Head of caudate nucleus (tissue), 42 donors: ENCODE results near the gene AFAP1.
A peak's percentile ranks its signal among the peaks of the same experiment; 100 is the strongest.

Experiments used
- DNase-seq, 42 donors: peaks; one replicate each; pipeline versions ENCODE4 v3.0.0 to v3.0.0-alpha.2; 2020 to 2021; ENCODE audit warnings: mixed read lengths in 7 of 42
- intact Hi-C: fragments of 100-400 bp; cut with DNase I; formaldehyde crosslinking; loops from one replicate; pipeline ENCODE4 v1.15.0; 2022

AFAP1 gene

DNA sequence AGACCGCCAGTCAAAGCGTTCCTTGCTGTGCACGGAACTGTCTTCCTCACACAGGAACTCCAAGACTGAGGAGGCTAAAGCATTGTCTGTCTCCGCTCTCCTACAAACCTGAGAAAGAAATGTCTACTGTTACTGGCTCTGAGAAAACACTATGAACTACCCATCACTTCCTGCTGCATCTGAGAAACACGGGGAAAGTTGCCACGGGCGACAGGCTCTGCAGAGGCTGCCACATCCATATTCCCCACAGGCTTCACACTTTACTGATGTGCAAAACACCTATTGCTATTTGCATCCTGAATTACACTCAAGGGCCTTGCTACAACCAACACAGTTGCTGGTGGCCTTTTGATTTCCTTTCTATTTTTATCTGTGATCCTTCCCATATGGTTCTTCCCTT is 59.0 kb downstream of the AFAP1 start:
- peak in 1 of 42 donors; percentile 43 for DNase-seq
- intact Hi-C loops: no loop called here

GRCh38 chr4:7879127-7879526 is 60.5 kb downstream of the AFAP1 start:
- DNase-seq: no peak
- intact Hi-C loops: no loop called here

DNA sequence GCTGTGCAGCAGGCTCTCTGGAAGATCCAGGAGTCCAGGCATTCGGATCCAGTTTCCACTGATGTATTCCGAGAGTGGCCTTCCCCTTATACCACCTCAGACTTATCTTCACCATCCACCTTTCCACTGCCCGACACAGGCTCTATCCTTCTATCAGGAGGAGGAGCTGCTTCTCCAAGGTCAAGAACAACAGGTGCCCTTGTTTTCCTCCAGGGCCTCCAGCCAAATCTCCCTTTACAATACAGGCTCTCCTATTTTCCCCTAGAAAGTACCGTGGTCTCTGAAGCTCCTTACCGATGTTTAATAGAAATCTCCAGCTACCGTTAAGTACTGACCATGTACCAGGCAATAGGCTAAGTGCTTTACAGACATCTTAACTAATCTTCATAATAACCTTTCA is 61.3 kb downstream of the AFAP1 start:
- intact Hi-C loops: no loop called here
- no peak for DNase-seq

GRCh38 chr4:7877176-7877575 is 62.5 kb downstream of the AFAP1 start:
- DNase-seq: no peak
- intact Hi-C loops: no loop called here

DNA sequence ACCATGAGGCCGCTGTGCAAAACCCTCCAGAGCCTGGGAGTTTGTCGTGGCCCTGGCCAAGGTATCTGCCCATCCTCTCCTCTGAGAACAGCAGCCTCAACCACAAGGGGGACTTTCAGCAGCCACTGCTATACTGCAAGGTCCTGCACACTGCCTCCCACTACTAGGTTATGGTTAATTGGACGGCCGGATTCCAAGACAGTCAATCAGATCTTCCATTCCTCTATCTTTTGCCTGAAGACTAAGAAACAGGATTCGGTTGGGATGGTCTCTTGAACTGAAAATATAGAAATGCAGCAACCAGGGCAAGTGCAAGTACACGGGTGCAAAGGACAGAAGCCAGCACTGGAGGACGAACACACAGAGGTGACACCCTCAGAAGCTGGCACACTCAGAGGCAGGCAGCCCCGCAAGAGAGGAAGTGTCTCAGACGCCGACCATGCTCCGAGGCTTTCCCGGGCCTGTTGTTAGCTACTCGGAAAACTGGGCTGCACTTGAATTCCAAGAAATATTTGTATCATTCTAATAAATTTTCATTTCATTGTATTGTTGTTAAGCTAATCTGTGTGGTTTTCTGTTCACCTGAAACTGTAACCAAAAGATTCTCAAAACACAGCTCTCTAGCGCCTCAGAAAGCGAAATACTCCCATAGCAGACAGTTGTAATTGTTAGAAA is 63.3 kb downstream of the AFAP1 start:
- no peak for DNase-seq
- intact Hi-C loops: no loop called here

- intact Hi-C loops: no loop called here
These were observed 64.8 kb downstream of the AFAP1 start for GRCh38 chr4:7874838-7875237.

DNA sequence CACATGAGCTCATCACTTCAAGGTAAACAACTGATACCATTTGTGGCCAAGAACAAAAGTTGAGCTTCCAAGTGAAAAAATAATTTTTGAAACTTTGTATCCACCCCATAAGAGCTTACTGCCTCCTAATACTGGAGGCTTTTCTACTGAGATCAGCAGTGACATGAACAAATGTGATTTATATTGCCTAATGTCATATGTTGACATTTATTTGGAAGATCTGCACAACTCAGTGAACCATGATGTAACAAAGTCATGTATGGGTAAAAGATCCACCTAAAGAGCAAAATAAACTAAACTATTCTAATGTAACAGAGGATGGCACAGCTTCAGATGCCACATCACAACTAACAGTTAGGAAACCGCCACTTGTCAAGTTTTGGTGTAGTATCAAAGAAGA is 65.8 kb downstream of the AFAP1 start:
- intact Hi-C loops: no loop called here

More at GRCh38 chr4:7874838-7875237, 64.8 kb downstream of the AFAP1 start:
- DNase-seq: no peak

DNA sequence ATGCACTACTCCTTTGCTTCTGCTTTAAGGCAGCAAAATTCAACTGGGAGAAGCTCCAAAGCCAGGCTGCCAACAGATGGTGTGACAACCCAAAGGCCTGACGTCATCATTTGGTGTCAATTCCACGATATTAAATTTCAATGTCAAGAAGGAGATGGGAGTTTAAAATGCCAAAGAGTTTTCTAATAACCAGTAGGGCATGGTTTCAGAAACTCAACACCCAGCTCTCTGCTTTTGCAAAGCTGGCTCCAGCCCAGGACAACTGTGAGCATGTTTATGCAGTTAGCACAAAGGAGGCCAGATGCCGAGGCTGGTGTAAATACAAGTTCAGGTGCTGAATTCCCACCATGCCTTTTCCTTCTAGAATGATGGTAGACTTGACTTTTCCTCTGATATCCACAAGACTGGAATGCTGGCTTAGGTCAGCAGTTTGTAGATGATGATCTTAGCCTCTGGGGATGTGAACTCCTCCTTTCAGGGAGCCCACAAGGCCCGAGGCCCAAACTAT is 67.3 kb downstream of the AFAP1 start:
- DNase-seq: peak in 6 of 42 donors; percentile 24 to 61 (median 36)
- intact Hi-C loops: no loop called here

More for the DNA sequence above, 65.8 kb downstream of the AFAP1 start:
- no peak for DNase-seq

DNA sequence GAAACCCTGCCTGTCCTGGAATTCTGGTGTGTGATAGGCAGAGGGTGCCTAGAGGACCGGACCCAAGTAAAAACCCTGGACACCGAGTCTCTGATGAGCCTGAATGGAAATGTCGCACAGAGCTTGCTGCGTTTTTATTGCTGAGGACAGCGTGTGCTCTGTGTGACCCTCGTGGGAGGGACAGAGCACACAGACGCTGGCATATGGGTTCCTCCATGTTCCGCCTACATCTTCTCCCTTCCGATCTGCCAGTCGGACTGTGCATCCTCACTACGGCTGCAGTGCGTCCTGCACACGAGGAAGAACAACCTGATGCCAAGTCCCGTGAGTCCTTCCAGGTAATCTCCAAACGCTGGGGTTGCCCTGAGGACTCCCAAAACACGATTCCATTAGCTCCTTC is 68.3 kb downstream of the AFAP1 start:
- DNase-seq: no peak
- intact Hi-C loops: no loop called here

DNA sequence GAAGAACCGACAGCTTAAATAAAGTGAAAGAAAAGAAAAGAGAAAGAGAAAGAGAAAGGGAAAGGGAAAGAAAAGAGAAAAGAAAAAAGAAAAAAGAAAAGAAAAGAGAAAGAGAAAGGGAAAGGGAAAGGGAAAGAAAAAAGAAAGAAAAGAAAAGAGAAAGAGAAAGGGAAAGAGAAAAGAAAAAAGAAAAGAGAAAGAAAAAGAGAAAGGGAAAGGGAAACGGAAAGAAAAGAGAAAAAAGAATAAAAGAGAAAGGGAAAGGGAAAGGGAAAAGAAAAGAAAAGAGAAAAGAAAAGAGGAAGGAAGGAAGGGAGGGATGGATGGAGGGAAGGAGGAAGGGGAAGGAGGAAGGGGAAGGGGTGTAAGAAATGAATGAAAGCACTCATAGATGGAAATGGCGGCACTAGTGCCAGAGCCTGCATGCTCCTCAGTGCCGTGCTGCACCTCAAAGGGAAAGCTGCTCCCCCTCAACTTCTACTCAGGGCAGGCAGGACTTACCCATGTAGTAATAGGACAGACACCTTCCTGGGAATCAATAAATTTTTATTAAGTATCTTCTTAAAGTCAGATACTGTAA is 70.7 kb downstream of the AFAP1 start:
- intact Hi-C loops: no loop called here

DNA sequence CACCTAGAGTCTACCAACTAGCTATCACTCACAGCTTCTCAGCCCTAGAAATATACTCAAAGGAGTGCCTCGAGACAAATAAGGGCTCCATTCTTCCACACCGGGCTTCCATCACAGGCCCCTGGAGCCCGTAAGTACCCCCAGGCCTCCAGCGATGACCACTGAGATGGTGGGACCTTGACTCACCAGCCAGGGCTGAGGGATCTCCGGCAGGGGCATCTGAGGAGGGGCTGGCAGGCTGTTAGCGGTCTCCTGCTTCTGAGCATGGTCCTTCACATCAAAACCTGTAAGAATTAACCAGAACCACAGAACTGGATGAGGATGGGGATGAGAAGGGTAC is 71.3 kb downstream of the AFAP1 start:
- intact Hi-C loops: no loop called here

More for the DNA sequence above, 70.7 kb downstream of the AFAP1 start:
- no peak for DNase-seq

DNA sequence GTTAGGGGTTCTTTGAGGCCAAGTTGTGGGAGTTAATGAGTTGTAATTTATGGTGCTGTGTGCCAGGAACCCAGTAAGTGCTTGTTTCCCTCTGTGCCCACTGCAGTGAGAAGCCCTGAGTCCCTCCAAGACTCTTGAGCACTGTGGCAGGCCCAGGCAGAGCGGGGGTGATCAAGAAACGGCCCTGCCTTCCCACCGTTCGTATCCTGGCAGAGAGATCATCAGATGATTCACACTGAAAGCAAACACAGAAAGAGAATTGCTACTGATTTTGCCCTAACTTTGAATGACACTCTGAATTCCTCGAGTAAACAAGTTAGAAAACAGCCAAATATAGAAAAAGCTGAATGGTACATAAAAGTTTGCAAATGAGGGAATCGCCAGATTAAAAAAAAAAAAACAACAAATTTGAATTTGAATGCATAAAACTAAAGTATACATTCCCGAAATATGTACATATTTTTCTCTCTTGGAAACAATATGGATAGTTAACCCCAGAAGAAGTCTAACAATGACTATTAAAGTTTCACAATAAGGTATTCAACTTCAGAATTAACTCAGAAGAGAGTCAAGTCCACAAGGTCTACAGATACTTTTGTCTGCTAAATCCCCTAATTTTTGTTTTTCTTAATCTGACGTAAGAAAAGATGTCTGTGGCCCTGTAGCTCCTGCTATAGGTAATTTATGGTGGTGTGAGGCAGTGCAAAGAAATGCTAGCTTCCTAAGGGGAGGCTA is 71.8 kb downstream of the AFAP1 start:
- DNase-seq: no peak
- intact Hi-C loops: no loop called here

More for the DNA sequence above, 71.3 kb downstream of the AFAP1 start:
- no peak for DNase-seq

DNA sequence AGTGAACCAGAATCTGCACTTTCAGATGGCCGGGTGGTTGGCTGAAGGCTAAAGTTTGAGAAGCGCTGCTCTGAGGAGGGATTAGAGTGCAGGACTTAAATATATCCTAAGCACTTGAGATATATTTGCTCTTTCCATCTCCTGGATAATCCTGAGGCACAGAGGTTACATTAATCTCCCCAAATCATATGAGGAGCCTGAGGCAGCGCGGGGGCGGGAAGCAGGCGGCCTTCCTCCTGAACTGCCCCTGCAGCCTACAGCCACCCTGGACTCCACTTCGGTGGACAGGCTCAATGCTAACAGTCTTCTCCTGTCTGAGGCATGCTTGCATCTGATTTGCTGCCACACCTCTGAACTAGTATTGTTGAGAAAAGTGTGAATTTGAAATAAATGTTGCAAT is 72.5 kb downstream of the AFAP1 start:
- DNase-seq: no peak

GRCh38 chr4:7865533-7865932 is 74.1 kb downstream of the AFAP1 start:
- DNase-seq: no peak
- intact Hi-C loops: no loop called here

More for the DNA sequence above, 72.5 kb downstream of the AFAP1 start:
- intact Hi-C loops: no loop called here

DNA sequence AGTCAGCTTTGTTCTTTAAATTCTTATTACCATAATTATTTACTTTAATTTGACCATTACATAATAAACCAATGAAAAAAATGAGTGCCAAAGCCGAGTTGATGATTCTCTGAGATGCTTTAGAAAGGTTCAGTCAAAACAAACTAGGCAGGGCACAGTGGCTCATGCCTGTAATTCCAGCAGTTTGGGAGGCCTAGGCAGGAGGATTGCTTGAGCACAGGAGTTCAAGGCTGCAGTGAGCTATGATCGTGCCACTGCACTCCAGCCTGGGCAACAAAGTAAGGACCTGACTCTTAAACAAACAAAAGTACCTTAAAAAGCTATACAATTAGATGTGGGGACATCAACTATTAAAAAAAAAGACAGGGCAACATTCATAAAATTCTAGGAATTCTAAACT is 75.0 kb downstream of the AFAP1 start:
- intact Hi-C loops: no loop called here
- DNase-seq: no peak

DNA sequence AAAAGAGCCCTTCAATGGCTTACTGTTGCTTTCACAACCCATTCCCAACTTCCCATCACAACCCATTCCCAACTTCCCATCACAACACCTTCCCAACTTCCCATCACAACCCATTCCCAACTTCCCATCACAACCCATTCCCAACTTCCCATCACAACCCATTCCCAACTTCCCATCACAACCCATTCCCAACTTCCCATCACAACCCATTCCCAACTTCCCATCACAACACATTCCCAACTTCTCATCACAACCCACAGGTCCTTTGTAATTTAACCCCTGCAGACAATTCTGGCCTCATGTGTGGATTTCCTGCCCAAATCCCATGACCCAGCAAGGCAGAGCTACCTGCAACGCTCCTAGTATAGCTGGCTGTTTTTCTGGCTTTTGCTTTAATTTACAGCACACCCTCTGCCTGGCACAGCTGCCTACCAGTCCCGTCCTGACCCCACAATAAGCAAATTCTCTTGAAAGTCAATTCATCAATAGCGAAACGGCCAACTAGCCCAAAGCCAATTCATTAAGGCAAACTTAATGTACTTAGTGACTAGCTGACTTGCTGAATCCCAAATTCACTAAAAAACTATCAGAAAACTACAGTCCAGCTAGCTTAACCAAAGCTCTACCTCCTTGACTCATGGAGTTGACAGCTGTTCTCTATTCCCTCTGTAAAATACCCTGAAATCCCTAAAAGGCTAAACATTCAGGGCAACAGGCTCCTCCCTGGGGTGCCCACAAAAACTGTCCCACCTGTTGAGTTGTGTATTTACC is 75.6 kb downstream of the AFAP1 start:
- intact Hi-C loops: no loop called here
- DNase-seq: no peak

DNA sequence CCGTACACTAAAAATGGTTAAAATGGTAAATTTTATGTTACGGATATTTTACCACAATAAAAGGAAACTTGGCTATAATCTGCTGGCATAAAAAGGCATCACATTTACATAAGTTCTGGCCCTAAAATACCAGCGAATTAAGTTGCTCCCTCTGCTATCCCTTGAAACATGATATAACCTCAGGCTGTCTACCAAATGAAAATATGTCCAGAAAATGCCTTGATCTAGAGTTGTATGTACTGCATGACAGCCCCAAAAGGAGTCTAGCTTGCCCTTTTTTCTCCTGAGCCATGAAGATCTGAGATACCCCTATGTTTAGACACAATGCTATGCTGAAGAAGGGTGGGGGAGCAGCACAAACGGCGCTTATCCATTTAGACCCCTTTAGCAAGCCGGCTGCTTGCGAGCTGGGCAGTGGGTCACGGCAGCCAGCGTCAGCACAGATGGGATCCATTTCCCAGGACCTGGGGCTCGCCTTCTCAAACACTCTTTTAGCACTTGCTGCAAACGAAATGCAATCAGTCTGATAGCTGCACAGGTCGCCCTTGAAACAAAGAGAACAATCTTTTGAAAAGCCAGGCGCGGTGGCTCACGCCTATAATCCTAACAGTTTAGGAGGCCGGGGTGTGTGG is 77.0 kb downstream of the AFAP1 start:
- DNase-seq: no peak
- intact Hi-C loops: no loop called here

GRCh38 chr4:7861440-7861881 is 78.2 kb downstream of the AFAP1 start:
- DNase-seq: no peak
- intact Hi-C loops: no loop called here

DNA sequence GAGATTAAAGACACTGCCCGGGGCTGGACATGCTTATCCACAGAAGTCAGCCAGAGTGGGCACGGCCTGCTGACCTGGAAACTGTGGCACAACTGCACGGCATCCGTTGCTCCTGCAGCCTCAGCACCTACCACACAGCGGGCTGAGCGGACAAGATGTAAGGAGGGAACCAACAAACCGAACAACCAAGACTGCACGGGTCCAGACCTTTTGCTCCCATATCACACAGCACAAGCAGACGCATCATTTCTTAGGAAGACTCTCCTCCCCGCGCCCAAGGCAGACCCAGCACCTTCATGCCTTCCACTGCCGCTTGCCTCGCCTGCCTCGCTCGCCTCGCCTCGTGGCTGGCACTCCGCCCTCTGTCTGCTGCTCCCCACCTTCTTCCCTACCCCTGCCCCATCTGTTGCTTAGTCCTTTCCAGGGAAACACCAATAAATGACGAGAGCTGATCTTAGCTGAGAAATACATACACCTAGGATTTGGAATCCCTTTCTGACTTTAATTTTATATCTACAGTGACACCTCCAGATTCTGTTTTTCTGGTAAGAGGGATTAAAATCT is 79.0 kb downstream of the AFAP1 start:
- no peak for DNase-seq
- intact Hi-C loops: no loop called here
